ENCODE results near the gene PIGB. TPM values are rescaled to one million over a fixed set of nuclear protein-coding genes. Genes with fewer than 3 reads are reported as not detected.

Gene PIGB
- total and polyA plus RNA-seq, 2 of the 8 experiments (the other 6 are each of a cell fraction or from before 2014, with no cell fraction given): 4.3 to 11.7 TPM

GRCh38 chr15:55356985-55357585 is 38.1 kb downstream of the PIGB start (continued):
- TF ChIP-seq MAFK (IDR thresholded peaks at IDR 0.05; ENCODE audit: low read depth, low read length) (no peak), SIN3A (conservative IDR thresholded peaks at IDR 0.05 in 1 of 2, IDR thresholded peaks at IDR 0.05 in 1 of 2; ENCODE audit: low read depth in 1 of 2, low read length in 2 of 2) (no peak), RAD21 (IDR thresholded peaks at IDR 0.05 in 1 of 2, conservative IDR thresholded peaks at IDR 0.05 in 1 of 2; ENCODE audit: low read depth in 2 of 2, low read length in 2 of 2) (no peak), FOSL1 (IDR thresholded peaks at IDR 0.05; ENCODE audit: insufficient read depth, low read depth, low read length) (no peak), JUN (IDR thresholded peaks at IDR 0.05; ENCODE audit: low read depth, low read length) (no peak), YY1 (IDR thresholded peaks at IDR 0.05; ENCODE audit: low read depth, low read length) (no peak), SP2 (IDR thresholded peaks at IDR 0.05; ENCODE audit: low read length) (no peak), BRCA1 (IDR thresholded peaks at IDR 0.05; ENCODE audit: low read depth, low read length) (no peak)

Measured in H1 (cell line).